GM12874 (cell line): ENCODE data around the gene HOXA9.

Source experiments
- TF ChIP-seq, protein P1 (sequence below): IDR thresholded peaks from 2 replicates; pipeline ENCODE4 v1.5.1; 2011; ENCODE audit warnings: low read depth, mild to moderate bottlenecking, control low read depth, low read length, moderate library complexity; ENCODE audit not compliant: insufficient read depth

Gene HOXA9

DNA sequence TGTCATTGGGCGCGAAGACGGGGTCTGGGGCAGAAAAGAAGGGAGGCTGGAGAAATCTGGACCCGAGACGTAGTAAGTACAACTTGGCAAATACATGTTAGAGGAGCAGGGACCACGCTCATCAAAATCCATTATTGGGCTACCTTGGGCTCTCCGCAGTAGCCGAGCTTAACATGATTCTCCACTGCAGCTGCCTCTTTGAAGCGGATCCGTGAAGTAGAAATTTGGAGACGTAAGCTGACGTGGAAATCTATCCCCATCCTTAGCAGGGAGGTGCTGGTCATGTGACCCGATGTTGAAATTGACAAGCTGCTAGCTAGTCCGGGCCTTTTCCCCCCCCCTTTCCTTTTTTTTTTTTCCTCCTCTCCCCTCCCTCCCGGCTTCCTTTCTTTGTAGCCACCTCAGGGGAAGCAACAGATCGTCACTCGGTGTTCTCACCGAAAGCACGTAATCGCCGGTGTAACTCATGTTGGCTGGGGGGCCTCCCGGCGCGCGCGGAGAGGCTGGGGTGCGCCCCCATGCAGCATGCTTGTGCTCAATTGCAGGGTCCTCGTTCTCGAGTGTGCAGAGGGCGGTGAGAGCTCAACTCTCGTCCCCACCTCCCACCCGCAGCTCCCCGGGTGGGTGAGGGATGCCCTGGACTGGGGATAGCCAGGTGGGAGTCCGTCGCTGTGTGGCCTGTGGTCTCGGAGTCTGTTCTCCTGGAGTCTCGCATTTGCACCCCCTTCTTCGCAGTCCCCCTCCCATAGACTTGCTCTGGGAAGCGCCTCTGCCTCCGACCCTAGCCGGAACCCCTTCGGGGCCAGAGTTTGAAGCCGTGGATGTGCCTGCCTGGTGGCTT, 19.9 kb upstream of the HOXA9 start, which contains the start of gene HOXA11:
TSS of gene HOXA11 (minus strand) at position 220 of the 841 bp plus-strand sequence. CDS start at position 132, 88 bp downstream.
- TF ChIP-seq, protein P1, sequence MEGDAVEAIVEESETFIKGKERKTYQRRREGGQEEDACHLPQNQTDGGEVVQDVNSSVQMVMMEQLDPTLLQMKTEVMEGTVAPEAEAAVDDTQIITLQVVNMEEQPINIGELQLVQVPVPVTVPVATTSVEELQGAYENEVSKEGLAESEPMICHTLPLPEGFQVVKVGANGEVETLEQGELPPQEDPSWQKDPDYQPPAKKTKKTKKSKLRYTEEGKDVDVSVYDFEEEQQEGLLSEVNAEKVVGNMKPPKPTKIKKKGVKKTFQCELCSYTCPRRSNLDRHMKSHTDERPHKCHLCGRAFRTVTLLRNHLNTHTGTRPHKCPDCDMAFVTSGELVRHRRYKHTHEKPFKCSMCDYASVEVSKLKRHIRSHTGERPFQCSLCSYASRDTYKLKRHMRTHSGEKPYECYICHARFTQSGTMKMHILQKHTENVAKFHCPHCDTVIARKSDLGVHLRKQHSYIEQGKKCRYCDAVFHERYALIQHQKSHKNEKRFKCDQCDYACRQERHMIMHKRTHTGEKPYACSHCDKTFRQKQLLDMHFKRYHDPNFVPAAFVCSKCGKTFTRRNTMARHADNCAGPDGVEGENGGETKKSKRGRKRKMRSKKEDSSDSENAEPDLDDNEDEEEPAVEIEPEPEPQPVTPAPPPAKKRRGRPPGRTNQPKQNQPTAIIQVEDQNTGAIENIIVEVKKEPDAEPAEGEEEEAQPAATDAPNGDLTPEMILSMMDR: no peak

DNA sequence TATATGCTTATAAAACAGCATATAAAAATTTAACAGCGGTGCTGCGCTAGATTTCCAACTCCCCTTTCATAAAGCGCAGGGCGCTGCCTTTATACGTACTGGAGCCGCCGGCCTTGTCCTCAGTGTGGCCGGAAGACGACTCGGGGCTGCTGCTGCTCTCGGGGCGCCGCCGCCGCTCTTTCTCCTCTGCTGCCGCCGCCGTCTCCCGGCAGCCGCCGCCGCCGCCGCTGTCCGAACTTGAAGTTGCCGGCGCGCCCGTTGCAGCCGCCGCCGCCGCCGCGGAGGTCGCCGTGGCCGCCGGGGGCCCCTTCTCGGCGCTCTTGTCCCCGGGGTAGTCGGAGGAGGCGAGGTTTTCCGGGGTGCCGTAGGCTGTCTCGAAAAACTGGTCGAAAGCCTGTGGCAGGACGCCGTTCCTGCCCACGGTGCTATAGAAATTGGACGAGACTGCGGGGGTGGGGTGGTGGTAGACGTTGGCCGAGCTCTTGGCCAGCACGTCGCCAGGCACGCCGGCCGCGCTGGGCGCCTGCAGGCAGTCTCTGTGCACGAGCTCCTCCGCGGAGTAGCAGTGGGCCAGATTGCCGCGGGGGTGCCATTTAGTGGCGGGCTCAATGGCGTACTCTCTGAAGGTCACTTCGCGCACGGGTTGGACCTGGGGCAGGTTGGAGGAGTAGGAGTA, 19.1 kb upstream of the HOXA9 start:
- TF ChIP-seq, protein P1: no peak

DNA sequence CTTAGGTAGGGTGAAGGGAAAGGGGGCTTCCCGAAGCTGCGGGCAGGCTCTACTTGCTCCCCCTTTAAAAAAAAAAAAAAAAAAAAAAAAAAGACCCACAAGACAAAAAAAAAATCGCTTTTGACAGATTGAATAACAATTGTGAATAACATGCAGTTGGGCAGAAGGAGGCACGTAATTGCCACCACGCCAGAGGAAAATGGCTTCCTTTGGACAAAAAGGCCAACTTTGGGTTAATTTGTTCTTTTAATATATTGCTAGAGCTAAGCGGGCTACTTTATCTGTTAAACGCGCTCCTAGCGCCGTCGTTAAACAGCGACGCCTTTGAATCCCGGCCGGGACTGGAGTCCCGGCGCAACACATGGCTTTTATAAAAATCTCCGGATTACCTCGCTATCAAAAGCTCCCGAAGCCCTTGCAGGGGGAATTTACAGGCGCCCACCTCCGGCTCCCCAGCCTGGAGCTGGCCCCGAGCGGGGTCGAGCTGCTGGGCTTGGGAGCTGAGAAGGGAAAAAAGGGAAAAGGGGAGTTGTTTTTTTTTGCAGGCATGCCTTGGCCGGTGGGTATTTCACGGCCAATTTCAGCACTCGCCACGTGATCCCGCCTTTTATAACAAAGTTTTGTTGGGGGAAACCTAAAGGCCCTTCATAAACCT, 18.5 kb upstream of the HOXA9 start:
- TF ChIP-seq, protein P1: no peak

DNA sequence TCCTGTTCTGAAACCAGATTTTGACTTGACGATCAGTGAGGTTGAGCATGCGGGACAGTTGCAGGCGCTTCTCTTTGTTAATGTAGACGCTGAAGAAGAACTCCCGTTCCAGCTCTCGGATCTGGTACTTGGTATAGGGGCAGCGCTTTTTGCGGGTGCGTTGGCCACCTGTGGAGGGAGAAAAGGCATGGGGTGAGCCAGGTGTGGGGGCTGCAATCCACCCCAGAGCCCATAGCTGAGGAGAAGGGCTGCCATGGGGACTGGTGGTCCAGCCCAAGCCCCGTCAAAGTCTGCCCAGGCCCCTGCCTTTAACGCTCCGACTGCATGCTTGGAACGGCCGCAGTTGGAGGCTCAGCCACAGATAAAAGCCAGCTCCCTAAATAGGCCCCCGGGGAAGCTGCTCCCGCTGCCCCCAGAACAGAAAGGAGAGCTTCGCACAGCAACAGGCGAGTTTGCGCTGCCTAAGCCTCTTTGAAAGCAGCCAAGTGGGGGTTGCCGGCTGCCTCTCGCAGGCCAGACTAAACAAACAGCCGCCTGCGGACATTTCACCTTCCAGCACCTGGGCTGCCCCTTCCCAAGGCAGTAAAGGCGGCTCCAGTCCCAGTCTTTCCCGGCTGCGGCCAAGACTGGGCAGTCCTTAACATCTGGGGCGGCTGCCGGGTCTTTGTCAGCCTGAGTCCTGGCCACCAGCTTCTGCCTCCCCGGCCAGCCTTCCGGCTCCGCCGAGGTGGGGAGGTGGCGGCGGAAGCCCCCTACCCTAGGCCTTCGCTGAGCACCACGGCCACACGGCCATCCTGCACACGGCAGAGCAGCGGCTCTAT, 17.7 kb upstream of the HOXA9 start:
- TF ChIP-seq, protein P1: no peak

DNA sequence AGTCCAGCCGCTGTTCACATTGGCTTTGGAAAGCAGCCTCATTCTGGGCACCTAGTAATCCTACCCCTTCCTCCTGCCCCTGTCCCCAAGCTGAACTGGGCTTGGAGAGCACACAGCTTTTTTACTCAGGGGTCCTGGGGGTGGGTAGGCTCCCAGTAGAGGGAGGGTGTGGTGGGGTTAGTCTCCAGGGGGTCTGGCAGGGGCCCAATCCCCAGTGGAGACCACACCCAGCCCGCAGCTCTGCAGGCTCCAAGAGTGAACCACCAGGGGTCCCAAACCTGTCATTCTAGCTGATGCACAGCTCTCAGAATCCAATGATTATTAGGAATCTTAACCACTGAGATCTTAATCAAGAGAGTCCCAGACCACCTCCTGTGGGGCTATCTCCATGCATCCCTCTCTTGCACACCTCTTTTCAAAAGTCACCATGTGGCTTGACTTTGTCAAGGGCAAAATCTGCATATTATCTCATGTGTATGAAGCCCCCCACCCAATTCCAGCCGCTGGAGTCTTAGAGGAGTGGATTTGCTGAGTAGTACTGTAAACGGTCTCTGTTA, 17.0 kb upstream of the HOXA9 start:
- TF ChIP-seq, protein P1: no peak

DNA sequence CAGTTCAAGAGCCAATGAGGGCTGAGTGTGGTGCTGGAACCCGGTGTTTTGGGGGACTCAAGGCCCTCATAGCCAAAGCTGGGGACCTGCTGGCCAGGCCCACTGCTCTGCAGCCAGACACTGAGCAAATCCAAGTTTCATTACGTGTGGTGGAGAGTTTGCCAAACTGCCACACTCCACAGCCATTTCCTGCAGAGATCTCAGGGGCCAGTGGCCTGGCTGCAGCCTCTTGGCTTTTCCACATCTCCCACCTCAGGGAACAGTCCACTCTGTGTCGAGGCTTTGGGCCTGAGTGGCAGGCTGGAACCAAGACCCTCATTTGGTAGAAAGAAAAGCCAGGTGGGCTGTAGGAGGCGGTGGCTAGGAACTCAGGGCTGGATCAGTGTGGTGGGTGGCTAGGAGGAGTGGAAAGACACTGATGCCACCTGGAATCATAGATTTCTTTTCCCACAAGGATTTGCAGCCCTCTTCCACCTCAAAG, 16.5 kb upstream of the HOXA9 start:
- TF ChIP-seq, protein P1: no peak
